Common myeloid progenitor, CD34-positive (primary cell): ENCODE data around the gene BLOC1S2.
A peak's percentile ranks its signal among the peaks of the same experiment; 100 is the strongest.
"Not testable (repeated sequence)": the region's sequence is repeated elsewhere in the genome, so short reads cannot be mapped to it uniquely, and the experiment has no call there.

Experiments used
- CTCF ChIA-PET: fragments of 350-600 bp; sonication (Branson Sonifier 250); formaldehyde crosslinking; loops from one replicate; lab custom pipeline; 2021; ENCODE audit warnings: antibody characterized with exemption; lab: Charles Lee
- POLR2A ChIA-PET: fragments of 350-600 bp; sonication (Branson Sonifier 250); formaldehyde crosslinking; loops from one replicate; lab custom pipeline; 2021; ENCODE audit warnings: antibody characterized with exemption; lab: Charles Lee
- DNase-seq, 3 donors: peaks; one replicate each; pipeline versions ENCODE4 v3.0.0 to v3.0.0-alpha.2; 2013
- H3K27ac ChIP-seq, 2 experiments: 1 replicate in 1 of 2; 2 replicates in 1 of 2; pipeline ENCODE4 v1.7.0; 2013; ENCODE audit warnings: inconsistent platforms in 2 of 2, low read length in 2 of 2, mild to moderate bottlenecking in 2 of 2, low read depth in 1 of 2, moderate library complexity in 1 of 2; ENCODE audit not compliant: severe bottlenecking in 2 of 2, insufficient read depth in 1 of 2, poor library complexity in 1 of 2
- H3K27me3 ChIP-seq, 5 experiments: replicated peaks in 2 of 5; 1 replicate in 3 of 5; 2 replicates in 2 of 5; pipeline versions ENCODE4 v1.6.1 to v1.7.0; 2013; ENCODE audit warnings: low read length in 4 of 5, mild to moderate bottlenecking in 2 of 5, moderate library complexity in 2 of 5, inconsistent platforms in 1 of 5; ENCODE audit not compliant: insufficient read depth in 5 of 5, control insufficient read depth in 4 of 5
- H3K36me3 ChIP-seq, 4 experiments: 1 replicate in 2 of 4; 2 replicates in 2 of 4; pipeline versions ENCODE4 v1.6.1 to v1.7.0; 2013; ENCODE audit warnings: low read length in 3 of 4, control low read depth in 1 of 4, mild to moderate bottlenecking in 1 of 4; ENCODE audit not compliant: control insufficient read depth in 4 of 4, insufficient read depth in 4 of 4
- H3K4me1 ChIP-seq, 4 experiments: 1 replicate in 3 of 4; 2 replicates in 1 of 4; pipeline versions ENCODE4 v1.6.1 to v1.7.1; 2013; ENCODE audit warnings: low read length in 3 of 4, mild to moderate bottlenecking in 3 of 4, control low read depth in 1 of 4, inconsistent platforms in 1 of 4, moderate library complexity in 1 of 4; ENCODE audit not compliant: control insufficient read depth in 4 of 4, insufficient read depth in 4 of 4; ENCODE audit errors: control extremely low read depth in 1 of 4
- H3K4me3 ChIP-seq, 7 experiments: 1 replicate in 4 of 7; 2 replicates in 3 of 7; pipeline versions ENCODE4 v1.5.1 to v1.7.0; 2013; ENCODE audit warnings: mild to moderate bottlenecking in 7 of 7, low read length in 6 of 7, moderate library complexity in 6 of 7, inconsistent platforms in 2 of 7, low read depth in 2 of 7, control low read depth in 1 of 7; ENCODE audit not compliant: insufficient read depth in 4 of 7, control insufficient read depth in 1 of 7; ENCODE audit errors: extremely low read depth in 1 of 7
- H3K9me3 ChIP-seq, 5 experiments: 1 replicate in 4 of 5; 2 replicates in 1 of 5; pipeline versions ENCODE4 v1.6.1 to v1.7.1; 2013; ENCODE audit warnings: low read length in 4 of 5, mild to moderate bottlenecking in 2 of 5, inconsistent platforms in 1 of 5, low read depth in 1 of 5, moderate library complexity in 1 of 5; ENCODE audit not compliant: control insufficient read depth in 4 of 5, insufficient read depth in 2 of 5; ENCODE audit errors: control extremely low read depth in 1 of 5
- WGBS: methylation state at CpG from one replicate; pipeline ENCODE4 v1.1.5; 2013; ENCODE audit not compliant: insufficient coverage; 5-methylcytosine and 5-hydroxymethylcytosine counted together

The BLOC1S2 gene

GRCh38 chr10:100307684-100308083 lies 21.2 kb upstream of the BLOC1S2 start:
- WGBS: 100% methylated on average over 1 of the region's 3 CpGs

GRCh38 chr10:100306861-100307260 lies 20.4 kb upstream of the BLOC1S2 start:
- Histone ChIP-seq H3K27me3 (peaks cover 2 to 12% (median 5%) of the 10 kb centered on the region in 5 experiments), H3K27ac (no peak overlapping the region), H3K36me3 (no peaks in the 10 kb centered on the region), H3K9me3 (no peaks in the 10 kb centered on the region), H3K4me1 (no peaks in the 10 kb centered on the region), H3K4me3 (no peak overlapping the region)
- ChIA-PET POLR2A (no interaction called here), CTCF (no interaction called here)
- no peak for DNase-seq
- 100% methylated on average over 3 of the region's 5 CpGs for WGBS

More at GRCh38 chr10:100307684-100308083, 21.2 kb upstream of the BLOC1S2 start:
- CTCF ChIA-PET: interaction anchor here (0.9 kb wide), 1 partner anchor 30 kb away, joined by 3 read pairs; no protein-coding TSS in a partner anchor
- H3K9me3 ChIP-seq: no peaks in the 10 kb centered on the region
- DNase-seq: no peak
- H3K4me1 ChIP-seq: no peaks in the 10 kb centered on the region
- POLR2A ChIA-PET: no interaction called here
- H3K27ac ChIP-seq: no peak overlapping the region
- H3K4me3 ChIP-seq: no peak overlapping the region
- H3K27me3 ChIP-seq: peaks cover 2 to 13% (median 5%) of the 10 kb centered on the region in 5 experiments
- H3K36me3 ChIP-seq: no peaks in the 10 kb centered on the region

GRCh38 chr10:100304414-100304813 lies 17.9 kb upstream of the BLOC1S2 start:
- Histone ChIP-seq H3K27ac (no peak overlapping the region), H3K4me1 (no peaks in the 10 kb centered on the region), H3K4me3 (no peak overlapping the region), H3K27me3 (peaks cover 2 to 8% (median 6%) of the 10 kb centered on the region in 5 experiments), H3K9me3 (no peaks in the 10 kb centered on the region), H3K36me3 (no peaks in the 10 kb centered on the region)
- ChIA-PET CTCF (interaction anchor here (0.6 to 2.8 kb wide), 6 partner anchors 8 to 214 kb away, joined by 3 to 11 read pairs (median 3); no protein-coding TSS in a partner anchor), POLR2A (no interaction called here)
- WGBS: 92% methylated on average over 3 of the region's 3 CpGs
- DNase-seq: no peak

GRCh38 chr10:100303724-100304319 lies 17.3 kb upstream of the BLOC1S2 start:
- CTCF ChIA-PET: interaction anchor here (0.6 to 2.8 kb wide), 7 partner anchors 9 to 205 kb away, joined by 3 to 11 read pairs (median 3); no protein-coding TSS in a partner anchor
- H3K4me3 ChIP-seq: no peak overlapping the region
- H3K27ac ChIP-seq: no peak overlapping the region
- DNase-seq: peak; percentile 13 to 43 (median 43)
- H3K36me3 ChIP-seq: no peaks in the 10 kb centered on the region
- no peaks in the 10 kb centered on the region for H3K4me1 ChIP-seq
- POLR2A ChIA-PET: no interaction called here
- peaks cover 2 to 10% (median 6%) of the 10 kb centered on the region in 5 experiments for H3K27me3 ChIP-seq
- WGBS: 49% methylated on average over 2 of the region's 7 CpGs
- H3K9me3 ChIP-seq: no peaks in the 10 kb centered on the region

GRCh38 chr10:100301123-100301522 lies 14.6 kb upstream of the BLOC1S2 start:
- H3K36me3 ChIP-seq, POLR2A ChIA-PET, H3K9me3 ChIP-seq, H3K4me1 ChIP-seq, DNase-seq, H3K4me3 ChIP-seq, H3K27ac ChIP-seq: not testable (repeated sequence)
- CTCF ChIA-PET: interaction anchor here (1.2 kb wide), 1 partner anchor 218 kb away, joined by 3 read pairs; no protein-coding TSS in a partner anchor
- H3K27me3 ChIP-seq: peaks cover 2 to 26% (median 14%) of the 10 kb centered on the region in 5 experiments
- WGBS: 100% methylated on average over 2 of the region's 5 CpGs

- Histone ChIP-seq H3K4me3 (no peak overlapping the region), H3K36me3 (no peaks in the 10 kb centered on the region), H3K27ac (no peak overlapping the region), H3K27me3 (peaks cover 0 to 20% (median 15%) of the 10 kb centered on the region in 5 experiments), H3K4me1 (no peaks in the 10 kb centered on the region), H3K9me3 (no peaks in the 10 kb centered on the region)
- 89% methylated on average over 6 of the region's 9 CpGs for WGBS
- no peak for DNase-seq
- ChIA-PET CTCF (interaction anchor here (1.7 kb wide), 1 partner anchor 8 kb away, joined by 3 read pairs; no protein-coding TSS in a partner anchor), POLR2A (interaction anchor here (0.5 kb wide), 1 partner anchor 44 kb away, joined by 5 read pairs; no protein-coding TSS in a partner anchor)
Observed at GRCh38 chr10:100297242-100297641, 10.8 kb upstream of the BLOC1S2 start.

- no peaks in the 10 kb centered on the region for H3K36me3 ChIP-seq
- H3K4me3 ChIP-seq: no peak overlapping the region
- peaks cover 0 to 19% (median 10%) of the 10 kb centered on the region in 5 experiments for H3K27me3 ChIP-seq
- ChIA-PET POLR2A (no interaction called here), CTCF (no interaction called here)
- no peak for DNase-seq
- no peaks in the 10 kb centered on the region for H3K9me3 ChIP-seq
- H3K27ac ChIP-seq: no peak overlapping the region
- H3K4me1 ChIP-seq: peaks cover 0 to 8% (median 0%) of the 10 kb centered on the region in 4 experiments
Observed at GRCh38 chr10:100293066-100293465, 6.6 kb upstream of the BLOC1S2 start.
